Transverse colon (tissue), 4 donors: ENCODE measurements around the gene ORC3.

ENCODE experiments used
- EP300 ChIP-seq: sonication (generic); formaldehyde crosslinking; IDR thresholded peaks from one replicate; pipeline ENCODE4 v1.6.1; 2017; ENCODE audit warnings: antibody characterized with exemption, low read depth
- POLR2A ChIP-seq: fragments of 450-650 bp; IDR thresholded peaks from one replicate; pipeline ENCODE4 v1.6.1; 2016; ENCODE audit warnings: antibody characterized with exemption, mild to moderate bottlenecking, moderate library complexity
- POLR2AphosphoS5 ChIP-seq, 3 donors: sonication (generic); formaldehyde crosslinking; IDR thresholded peaks; one replicate each; pipeline ENCODE4 v1.6.1; 2016; ENCODE audit warnings: antibody characterized with exemption in 3 of 3
- TF ChIP-seq, protein P1 (sequence below), 5 experiments: fragments of 200-600 bp in 3 of 5; fragments of 450-650 bp in 2 of 5; sonication (generic) in 3 of 5; IDR thresholded peaks; 1 replicate in 2 of 5; 2 replicates in 3 of 5; pipeline ENCODE4 v1.5.1; 2016 to 2017; ENCODE audit warnings: antibody characterized with exemption in 5 of 5, inconsistent platforms in 3 of 5, mild to moderate bottlenecking in 2 of 5, moderate library complexity in 1 of 5

DNA sequence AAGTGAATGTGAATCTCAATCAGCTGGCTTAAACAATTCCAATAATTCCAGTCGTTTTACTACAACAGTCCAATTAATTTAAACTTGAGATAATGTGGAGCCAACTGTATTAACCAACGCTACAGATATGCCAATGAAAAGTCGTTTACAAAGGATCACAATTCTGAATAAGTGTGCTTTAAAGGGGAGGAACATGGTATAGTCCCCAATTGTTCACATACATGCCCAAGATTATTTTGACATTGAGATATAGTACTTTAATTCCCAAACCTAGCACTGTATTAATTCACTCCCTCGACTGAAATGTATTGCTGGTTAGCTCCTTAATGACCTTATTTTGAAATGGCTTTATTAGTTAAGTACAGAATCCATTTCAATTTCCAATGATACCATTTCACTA is 109.6 kb downstream of the ORC3 start:
- TF ChIP-seq, protein P1, sequence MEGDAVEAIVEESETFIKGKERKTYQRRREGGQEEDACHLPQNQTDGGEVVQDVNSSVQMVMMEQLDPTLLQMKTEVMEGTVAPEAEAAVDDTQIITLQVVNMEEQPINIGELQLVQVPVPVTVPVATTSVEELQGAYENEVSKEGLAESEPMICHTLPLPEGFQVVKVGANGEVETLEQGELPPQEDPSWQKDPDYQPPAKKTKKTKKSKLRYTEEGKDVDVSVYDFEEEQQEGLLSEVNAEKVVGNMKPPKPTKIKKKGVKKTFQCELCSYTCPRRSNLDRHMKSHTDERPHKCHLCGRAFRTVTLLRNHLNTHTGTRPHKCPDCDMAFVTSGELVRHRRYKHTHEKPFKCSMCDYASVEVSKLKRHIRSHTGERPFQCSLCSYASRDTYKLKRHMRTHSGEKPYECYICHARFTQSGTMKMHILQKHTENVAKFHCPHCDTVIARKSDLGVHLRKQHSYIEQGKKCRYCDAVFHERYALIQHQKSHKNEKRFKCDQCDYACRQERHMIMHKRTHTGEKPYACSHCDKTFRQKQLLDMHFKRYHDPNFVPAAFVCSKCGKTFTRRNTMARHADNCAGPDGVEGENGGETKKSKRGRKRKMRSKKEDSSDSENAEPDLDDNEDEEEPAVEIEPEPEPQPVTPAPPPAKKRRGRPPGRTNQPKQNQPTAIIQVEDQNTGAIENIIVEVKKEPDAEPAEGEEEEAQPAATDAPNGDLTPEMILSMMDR (IDR thresholded peaks at IDR 0.05): no peak
- no peak for TF ChIP-seq POLR2A
- TF ChIP-seq EP300: no peak
- TF ChIP-seq POLR2AphosphoS5 (IDR thresholded peaks at IDR 0.05): no peak
